A549 (cell line): ENCODE measurements around the gene YIPF3.

ENCODE experiments used
- EP300 ChIP-seq, 2 experiments: fragments of >200 bp; sonication (Bioruptor Twin); formaldehyde crosslinking; IDR thresholded peaks; 2 replicates in 1 of 2; 3 replicates in 1 of 2; pipeline ENCODE4 v1.6.1; 2016 to 2017
- HOXB13 ChIP-seq: fragments of 250-450 bp; sonication (Bioruptor Pico); IDR thresholded peaks from 2 replicates; pipeline ENCODE4 v1.5.0; 2020; ENCODE audit warnings: low read depth, mild to moderate bottlenecking, moderate library complexity
- JUNB ChIP-seq: fragments of >200 bp; sonication (Bioruptor Twin); formaldehyde crosslinking; IDR thresholded peaks from 2 replicates; pipeline ENCODE4 v1.6.1; 2016
- POLR2A ChIP-seq: IDR thresholded peaks from 2 replicates; pipeline ENCODE4 v1.6.1; 2012; ENCODE audit warnings: mild to moderate bottlenecking, low read length
- RFX5 ChIP-seq: fragments of 450-650 bp; IDR thresholded peaks from 2 replicates; pipeline ENCODE4 v1.7.1; 2014; ENCODE audit warnings: antibody characterized with exemption, mild to moderate bottlenecking, moderate library complexity
- TF ChIP-seq, protein P1 (sequence below): fragments of >200 bp; sonication (Bioruptor Twin); formaldehyde crosslinking; IDR thresholded peaks from 3 replicates; pipeline ENCODE4 v1.5.1; 2016

- TF ChIP-seq, protein P1, sequence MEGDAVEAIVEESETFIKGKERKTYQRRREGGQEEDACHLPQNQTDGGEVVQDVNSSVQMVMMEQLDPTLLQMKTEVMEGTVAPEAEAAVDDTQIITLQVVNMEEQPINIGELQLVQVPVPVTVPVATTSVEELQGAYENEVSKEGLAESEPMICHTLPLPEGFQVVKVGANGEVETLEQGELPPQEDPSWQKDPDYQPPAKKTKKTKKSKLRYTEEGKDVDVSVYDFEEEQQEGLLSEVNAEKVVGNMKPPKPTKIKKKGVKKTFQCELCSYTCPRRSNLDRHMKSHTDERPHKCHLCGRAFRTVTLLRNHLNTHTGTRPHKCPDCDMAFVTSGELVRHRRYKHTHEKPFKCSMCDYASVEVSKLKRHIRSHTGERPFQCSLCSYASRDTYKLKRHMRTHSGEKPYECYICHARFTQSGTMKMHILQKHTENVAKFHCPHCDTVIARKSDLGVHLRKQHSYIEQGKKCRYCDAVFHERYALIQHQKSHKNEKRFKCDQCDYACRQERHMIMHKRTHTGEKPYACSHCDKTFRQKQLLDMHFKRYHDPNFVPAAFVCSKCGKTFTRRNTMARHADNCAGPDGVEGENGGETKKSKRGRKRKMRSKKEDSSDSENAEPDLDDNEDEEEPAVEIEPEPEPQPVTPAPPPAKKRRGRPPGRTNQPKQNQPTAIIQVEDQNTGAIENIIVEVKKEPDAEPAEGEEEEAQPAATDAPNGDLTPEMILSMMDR, result no peak
- TF ChIP-seq HOXB13 (CRISPR knock-in tag) (no peak), POLR2A (no peak), RFX5 (no peak), EP300 (IDR thresholded peaks at IDR 0.05) (no peak), JUNB (no peak)
Observed at GRCh38 chr6:43505718-43506117, 11.0 kb downstream of the YIPF3 start.
